Suppressor macrophage (primary cell): ENCODE results near the gene YLPM1.
A peak's percentile ranks its signal among the peaks of the same experiment; 100 is the strongest.
"Not testable (repeated sequence)": the region's sequence is repeated elsewhere in the genome, so short reads cannot be mapped to it uniquely, and the experiment has no call there.

Source experiments
- DNase-seq, 4 experiments: peaks; one replicate each; pipeline ENCODE4 v3.0.0-alpha.2; 2020 to 2022
- total RNA-seq, 17 experiments: gene quantifications; one replicate each; lab custom pipeline; 2026; ENCODE audit warnings: mixed read lengths in 6 of 17, inconsistent platforms in 3 of 17; lab: John Stamatoyannopoulos, UW

YLPM1 gene
- total RNA-seq = 15.1 to 94.8 (median 41.3) reads per million in 17 experiments

GRCh38 chr14:74762917-74763802 is at the start of gene YLPM1:
Gene YLPM1 (plus strand): TSS chr14:74763316. CDS start chr14:74763490, 174 bp downstream.
- DNase-seq = peak; percentile 97 to 98 (median 98)

- DNase-seq = peak in 2 of 4 experiments; percentile 6 to 26
Observed at GRCh38 chr14:74713395-74713735, 49.8 kb upstream of the YLPM1 start.

- DNase-seq = no peak
Observed at GRCh38 chr14:74720526-74720925, 42.6 kb upstream of the YLPM1 start.

- no peak for DNase-seq
Observed at GRCh38 chr14:74723134-74723533, 40.0 kb upstream of the YLPM1 start.

GRCh38 chr14:74732387-74732786 is 30.7 kb upstream of the YLPM1 start:
- no peak for DNase-seq

- no peak for DNase-seq
Observed at GRCh38 chr14:74733221-74733620, 29.9 kb upstream of the YLPM1 start.

- DNase-seq = no peak
Observed at GRCh38 chr14:74735125-74735524, 28.0 kb upstream of the YLPM1 start.

- DNase-seq = no peak
Observed at GRCh38 chr14:74737753-74738325, 25.3 kb upstream of the YLPM1 start.

- DNase-seq = no peak
Observed at GRCh38 chr14:74739293-74740030, 23.7 kb upstream of the YLPM1 start.

- DNase-seq = no peak
Observed at GRCh38 chr14:74747237-74747636, 15.9 kb upstream of the YLPM1 start.

GRCh38 chr14:74754157-74754556 is 9.0 kb upstream of the YLPM1 start:
- DNase-seq = no peak

GRCh38 chr14:74754899-74755298 is 8.2 kb upstream of the YLPM1 start:
- no peak for DNase-seq

GRCh38 chr14:74756326-74756725 is 6.8 kb upstream of the YLPM1 start:
- no peak for DNase-seq

GRCh38 chr14:74758505-74758904 is 4.6 kb upstream of the YLPM1 start:
- DNase-seq = not testable (repeated sequence)

- DNase-seq = peak in 3 of 4 experiments; percentile 2 to 13 (median 12)
Observed at GRCh38 chr14:74763803-74764531, 851 bp downstream of the YLPM1 start.

GRCh38 chr14:74765721-74766120 is 2.6 kb downstream of the YLPM1 start:
- DNase-seq = no peak

GRCh38 chr14:74771399-74771798 is 8.3 kb downstream of the YLPM1 start:
- no peak for DNase-seq

GRCh38 chr14:74784634-74785033 is 21.5 kb downstream of the YLPM1 start:
- DNase-seq = no peak

- no peak for DNase-seq
Observed at GRCh38 chr14:74785056-74785613, 22.0 kb downstream of the YLPM1 start.

GRCh38 chr14:74786796-74787315 is 23.7 kb downstream of the YLPM1 start:
- no peak for DNase-seq

- DNase-seq = no peak
Observed at GRCh38 chr14:74792249-74793039, 29.3 kb downstream of the YLPM1 start.
